GM18511 (cell line): ENCODE results near the gene RHOU.

Source experiments
- ATAC-seq: cut with Tn5 transposase; IDR thresholded peaks from one replicate; pipeline ENCODE4 v1.9.1; 2021; ENCODE audit warnings: mild to moderate bottlenecking, moderate library complexity; ENCODE audit not compliant: unreplicated experiment

Gene RHOU

GRCh38 chr1:228736844-228737445 is 1.7 kb downstream of the RHOU start:
- ATAC-seq = no peak

GRCh38 chr1:228737601-228738041 is 2.3 kb downstream of the RHOU start:
- no peak for ATAC-seq

GRCh38 chr1:228739826-228740225 is 4.5 kb downstream of the RHOU start:
- no peak for ATAC-seq

- ATAC-seq = no peak
Measured at GRCh38 chr1:228740543-228741317, 5.5 kb downstream of the RHOU start.

- no peak for ATAC-seq
Measured at GRCh38 chr1:228742281-228742860, 7.1 kb downstream of the RHOU start.

GRCh38 chr1:228743405-228743804 is 8.1 kb downstream of the RHOU start:
- no peak for ATAC-seq

- ATAC-seq = no peak
Measured at GRCh38 chr1:228744356-228744755, 9.1 kb downstream of the RHOU start.

GRCh38 chr1:228744918-228745317 is 9.6 kb downstream of the RHOU start:
- no peak for ATAC-seq

- no peak for ATAC-seq
Measured at GRCh38 chr1:228745497-228745896, 10.2 kb downstream of the RHOU start.

GRCh38 chr1:228747301-228747935 is 12.1 kb downstream of the RHOU start:
- ATAC-seq = no peak

GRCh38 chr1:228748029-228748428 is 12.8 kb downstream of the RHOU start:
- ATAC-seq = no peak

GRCh38 chr1:228748431-228748830 is 13.2 kb downstream of the RHOU start:
- no peak for ATAC-seq

GRCh38 chr1:228749765-228750164 is 14.5 kb downstream of the RHOU start:
- no peak for ATAC-seq

- ATAC-seq = no peak
Measured at GRCh38 chr1:228750915-228751314, 15.6 kb downstream of the RHOU start.

- peak; percentile 58 for ATAC-seq
Measured at GRCh38 chr1:228751360-228752098, 16.2 kb downstream of the RHOU start.

GRCh38 chr1:228752258-228752657 is 17.0 kb downstream of the RHOU start:
- no peak for ATAC-seq

GRCh38 chr1:228752675-228753265 is 17.5 kb downstream of the RHOU start:
- ATAC-seq = no peak

- no peak for ATAC-seq
Measured at GRCh38 chr1:228753287-228753686, 18.0 kb downstream of the RHOU start.

- ATAC-seq = no peak
Measured at GRCh38 chr1:228753786-228754360, 18.6 kb downstream of the RHOU start.

GRCh38 chr1:228754646-228755268 is 19.5 kb downstream of the RHOU start:
- no peak for ATAC-seq
